Stimulated activated CD4-positive, alpha-beta T cell treated with anti-CD3 and anti-CD28 coated beads, Interleukin-1b, Interleukin-23, amount 100 ng/mL, for 4 hours (primary cell): ENCODE data around the gene PTK6.
"Not testable (repeated sequence)": the region's sequence is repeated elsewhere in the genome, so short reads cannot be mapped to it uniquely, and the experiment has no call there.

Source experiments
- DNase-seq, 2 donors: peaks; one replicate each; pipeline ENCODE4 v3.0.0-alpha.2; 2020; ENCODE audit warnings: low read depth in 2 of 2

The PTK6 gene

DNA sequence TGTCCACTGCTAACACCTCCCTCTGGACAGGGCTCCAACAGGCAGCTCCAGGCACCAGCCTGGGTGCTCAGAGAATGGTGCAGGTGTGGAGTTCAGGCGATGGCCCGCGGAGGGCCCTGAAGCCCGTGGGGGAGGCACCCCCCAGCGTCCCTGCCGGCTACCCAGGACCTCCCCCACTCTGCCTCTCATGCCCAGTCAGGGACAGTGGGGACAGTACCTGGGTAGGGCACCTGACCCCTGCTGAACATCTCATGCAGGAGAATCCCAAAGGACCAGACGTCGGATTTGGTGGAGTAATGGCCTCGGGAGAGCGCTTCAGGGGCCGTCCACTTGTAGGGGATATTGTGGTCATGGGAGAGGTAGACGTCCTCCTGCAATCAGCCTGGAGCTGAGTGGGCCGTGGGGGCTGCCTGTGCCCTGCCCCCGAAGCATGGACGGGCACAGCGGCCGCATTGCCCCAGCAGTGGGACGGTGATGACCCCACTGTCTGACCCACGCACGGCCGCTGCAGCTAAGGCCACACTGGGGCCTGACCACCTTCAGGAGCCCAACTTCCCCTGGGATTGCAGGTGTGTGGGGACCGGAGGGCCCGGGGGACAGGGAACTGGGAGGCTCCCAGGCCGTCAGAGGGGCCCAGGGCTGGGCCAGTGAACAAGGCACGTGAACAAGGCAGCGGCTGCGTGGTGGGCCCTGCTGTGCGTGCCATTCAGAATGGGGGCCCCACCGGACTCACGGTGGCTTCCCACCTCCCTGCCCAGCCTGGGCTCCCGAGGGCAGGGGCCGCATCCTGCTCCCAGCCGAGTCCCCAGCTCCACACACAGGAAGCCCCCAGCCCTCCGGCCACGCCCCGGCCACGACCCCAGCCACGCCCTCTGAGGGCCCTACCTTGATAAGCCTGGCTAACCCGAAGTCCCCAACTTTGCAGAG, 7.1 kb downstream of the PTK6 start:
- no peak for DNase-seq

DNA sequence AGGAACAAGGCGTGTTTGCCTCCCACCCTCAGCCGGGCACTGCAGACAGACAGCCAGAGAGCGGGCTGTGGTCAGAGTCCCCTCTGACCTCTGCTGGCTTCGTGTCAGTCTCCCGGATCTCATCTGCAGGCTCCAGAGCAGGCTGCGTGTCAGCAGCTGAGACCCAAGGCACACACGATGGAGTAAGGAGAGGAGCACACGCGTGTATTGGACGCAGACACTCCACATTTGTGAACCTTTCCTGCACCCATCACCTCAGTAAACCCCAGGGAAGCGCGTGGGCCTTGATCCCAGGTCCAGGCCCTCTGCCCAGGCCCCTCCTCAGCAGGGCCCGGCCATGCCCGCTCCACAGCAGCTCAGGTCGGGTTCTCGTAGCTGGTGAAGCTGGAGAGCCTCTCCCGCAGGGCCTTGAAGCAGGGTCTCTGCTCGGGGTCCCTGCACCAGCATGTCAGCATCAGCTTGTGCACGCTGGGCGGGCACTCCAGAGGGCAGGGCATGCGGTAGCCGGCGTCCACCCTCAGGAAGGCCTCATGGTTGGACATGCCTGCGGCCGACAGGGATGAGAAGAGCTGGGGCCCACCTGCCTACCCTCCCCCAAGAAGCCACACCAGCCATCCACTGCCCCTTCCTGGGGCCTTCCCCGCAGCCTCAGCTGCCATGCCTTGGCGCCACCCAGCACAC, 7.9 kb downstream of the PTK6 start:
- DNase-seq: no peak

DNA sequence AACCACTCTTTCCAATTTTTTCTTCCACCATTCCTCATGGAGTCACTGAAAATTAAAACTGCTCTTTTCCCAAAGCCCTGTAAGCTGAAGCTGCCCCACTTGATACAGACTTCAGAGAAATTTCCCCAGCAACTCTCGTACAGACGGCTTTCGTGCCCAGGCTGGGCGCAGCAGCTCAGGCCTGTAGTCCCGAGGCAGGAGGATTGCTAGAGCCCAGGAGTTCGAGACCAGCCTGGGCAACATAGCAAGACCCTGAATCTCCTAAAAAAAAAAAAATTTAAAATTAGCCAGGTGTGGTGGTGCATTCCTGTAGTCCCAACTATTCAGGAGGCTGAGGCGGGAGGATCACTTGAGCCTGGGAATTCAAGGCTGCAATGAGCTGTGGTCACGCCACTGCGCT, 10.0 kb downstream of the PTK6 start:
- no peak for DNase-seq

DNA sequence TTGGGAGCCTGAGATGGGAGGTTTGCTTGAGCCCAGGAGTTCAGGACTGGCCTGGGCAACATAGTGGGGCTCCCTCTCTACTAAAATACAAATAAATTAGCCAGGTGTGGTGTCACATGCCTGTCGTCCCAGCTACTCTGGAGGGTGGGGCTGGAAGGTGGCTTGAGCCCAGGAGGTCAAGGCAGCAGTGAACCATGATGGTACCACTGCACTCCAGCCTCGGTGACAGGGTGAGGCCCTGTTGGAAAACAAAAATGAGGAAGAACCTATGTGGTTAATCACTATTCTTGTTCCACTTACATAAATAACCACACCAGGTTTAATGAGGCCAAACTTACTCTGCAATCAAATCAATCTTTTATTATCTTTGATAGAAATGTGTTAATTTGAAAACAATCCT, 11.2 kb downstream of the PTK6 start:
- DNase-seq: no peak

DNA sequence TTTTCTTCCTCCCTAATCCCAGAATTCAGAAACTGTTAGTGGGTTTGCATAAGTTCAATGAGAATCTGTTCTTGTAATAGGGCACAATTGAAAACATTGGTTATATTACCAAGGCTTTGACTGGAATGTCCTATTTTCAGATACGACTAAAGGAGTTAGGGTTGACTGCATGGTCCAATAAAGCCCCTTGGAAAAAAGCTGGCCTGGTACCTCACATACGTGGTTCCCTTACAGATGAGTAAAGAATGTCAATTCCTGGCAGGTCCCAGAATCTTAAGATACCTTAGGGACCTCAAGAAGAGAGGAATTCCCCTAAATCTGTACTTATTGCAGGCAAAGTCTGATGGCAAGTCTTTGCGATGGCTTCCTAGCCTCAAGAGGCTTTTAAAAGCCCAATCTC, 12.0 kb downstream of the PTK6 start:
- no peak for DNase-seq

DNA sequence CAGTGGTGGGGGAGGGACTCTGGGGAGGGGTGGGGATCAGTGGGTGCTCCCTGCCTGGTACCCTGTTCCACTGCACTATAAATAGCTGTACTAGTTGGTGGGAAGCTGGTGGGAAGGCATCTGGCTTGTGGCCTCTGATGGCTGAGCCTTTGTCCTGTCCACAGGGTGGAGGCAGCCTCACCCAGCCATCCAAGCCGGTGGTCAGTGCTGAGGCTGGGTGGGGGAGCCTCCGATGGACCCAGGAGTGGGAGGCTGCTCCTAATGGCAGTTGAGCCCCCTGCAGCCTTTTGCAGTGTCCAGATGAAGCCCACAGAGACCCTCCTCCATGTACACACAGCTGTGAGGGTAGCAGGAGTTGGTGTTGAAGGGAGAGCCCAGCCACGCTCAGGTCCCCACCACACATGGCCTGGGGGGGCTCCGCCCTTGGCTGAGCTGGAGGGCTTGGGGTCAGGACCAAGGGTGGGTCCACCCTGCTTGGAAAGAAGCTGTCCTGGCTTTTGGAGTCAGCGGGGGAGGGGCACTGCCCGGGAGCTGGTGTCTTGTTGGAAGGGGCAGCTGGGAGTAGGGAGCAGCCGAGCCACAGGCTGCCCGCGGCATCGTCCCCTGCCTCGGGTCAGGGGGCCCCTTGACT, 14.1 kb downstream of the PTK6 start:
- no peak for DNase-seq

DNA sequence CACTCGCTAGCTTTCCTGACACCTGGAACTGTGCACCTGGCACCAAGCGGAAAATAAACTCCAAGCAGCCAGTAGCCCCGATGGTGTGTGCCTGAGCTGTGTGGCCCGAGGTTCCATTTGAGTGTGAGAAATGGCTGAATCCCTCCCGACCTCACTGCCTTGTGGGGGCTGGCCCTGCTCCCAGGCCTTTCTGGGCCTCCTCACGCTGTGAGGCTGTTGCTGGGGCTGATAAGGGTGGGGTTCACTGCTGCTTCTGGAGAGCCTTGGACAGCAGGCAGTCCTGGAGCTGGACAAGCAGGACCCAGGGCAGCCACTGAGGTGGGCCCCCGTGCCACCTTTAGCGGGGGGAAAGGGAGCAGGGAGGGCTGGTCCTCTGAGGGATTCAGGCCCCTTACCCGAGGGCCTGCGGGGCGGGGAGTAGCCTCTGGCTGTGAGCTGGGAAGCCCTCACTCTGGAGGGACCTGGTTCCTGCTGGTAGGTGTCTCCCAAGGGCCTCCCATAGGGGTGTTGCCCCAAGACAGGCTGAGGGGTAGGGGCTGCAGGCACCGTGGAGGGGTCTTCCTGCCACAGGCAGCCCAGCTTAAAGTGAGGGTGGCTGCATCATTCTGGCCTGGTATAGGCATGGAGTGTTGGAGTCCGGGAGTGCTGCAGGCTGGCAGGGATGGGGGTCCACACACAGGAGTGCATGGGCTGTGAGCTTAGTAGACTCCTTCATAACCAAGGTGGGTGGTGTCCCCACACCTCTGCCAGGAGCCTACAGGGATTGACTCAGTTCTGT, 14.9 kb downstream of the PTK6 start:
- no peak for DNase-seq

DNA sequence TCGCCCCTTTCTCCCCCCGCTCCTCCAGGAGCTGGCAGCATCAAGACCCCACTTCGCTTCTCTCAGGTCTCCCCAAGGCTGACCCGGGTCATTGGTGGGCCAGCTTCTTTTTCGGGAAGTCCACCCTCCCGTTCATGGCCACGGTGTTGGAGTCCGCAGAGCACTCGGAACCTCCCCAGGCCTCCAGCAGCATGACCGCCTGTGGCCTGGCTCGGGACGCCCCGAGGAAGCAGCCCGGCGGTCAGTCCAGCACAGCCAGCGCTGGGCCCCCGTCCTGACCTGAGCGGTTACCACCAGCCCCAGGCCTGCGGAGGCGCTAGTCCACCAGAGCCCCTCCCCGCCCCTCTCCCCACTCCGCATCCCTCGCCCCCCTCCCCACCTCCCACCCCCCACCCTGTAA, 15.6 kb downstream of the PTK6 start:
- no peak for DNase-seq

DNA sequence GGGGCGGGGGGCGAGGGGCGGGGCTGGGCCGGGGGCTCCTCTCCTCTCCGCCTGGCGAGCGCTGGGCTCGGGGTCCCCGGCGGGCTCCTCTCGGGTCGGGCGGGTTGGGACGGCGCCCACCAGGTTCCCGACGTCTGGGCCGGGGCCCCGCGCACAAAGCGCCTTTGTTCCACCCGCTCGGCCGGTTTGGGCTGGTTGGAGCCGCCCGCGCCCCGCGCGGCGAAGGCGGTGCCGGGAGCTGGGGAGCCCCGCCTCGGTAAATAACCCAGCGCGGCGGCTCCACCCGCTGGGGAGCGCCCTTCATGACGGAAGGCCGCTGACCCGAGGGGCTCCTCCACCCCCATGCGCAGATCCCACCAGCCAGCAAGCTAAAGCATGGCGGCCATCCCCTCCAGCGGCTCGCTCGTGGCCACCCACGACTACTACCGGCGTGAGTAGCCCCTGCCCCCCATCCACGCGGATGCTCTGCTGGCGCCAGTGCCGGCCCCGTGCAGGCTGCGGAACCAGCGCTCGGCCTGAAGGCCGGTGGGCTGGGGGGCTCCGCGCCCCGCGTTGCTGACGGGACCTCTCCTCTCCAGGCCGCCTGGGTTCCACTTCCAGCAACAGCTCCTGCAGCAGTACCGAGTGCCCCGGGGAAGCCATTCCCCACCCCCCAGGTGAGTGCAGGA, 16.1 kb downstream of the PTK6 start:
- peak; percentile 52 to 64 for DNase-seq

DNA sequence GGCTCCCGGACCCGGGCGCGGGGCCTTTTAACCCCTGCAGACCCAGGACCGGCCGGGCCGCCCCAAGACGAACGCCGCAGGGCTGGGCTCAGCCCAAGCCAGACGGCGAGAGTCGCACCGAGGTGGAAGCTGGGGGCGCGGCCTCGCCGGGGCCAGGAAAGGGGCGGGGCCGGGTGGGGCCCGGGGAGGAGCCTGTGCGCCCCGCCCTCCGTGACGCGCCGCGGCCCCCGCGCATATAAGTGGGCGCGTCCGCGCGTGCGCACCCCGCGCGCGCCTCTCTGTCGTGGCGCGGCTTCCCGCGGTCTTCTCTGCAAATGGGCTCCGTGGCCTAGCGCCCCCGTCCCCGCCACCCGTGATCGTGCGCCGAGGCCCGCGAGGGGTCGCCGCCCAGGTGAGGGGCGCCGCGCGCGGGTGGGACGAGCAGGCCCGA, 16.7 kb downstream of the PTK6 start, which contains the start of gene PPDPF:
TSS of gene PPDPF (plus strand) at position 262 of the 430 bp plus-strand sequence. CDS start 544 bp downstream, outside the sequence.
- peak; percentile 80 to 88 for DNase-seq

DNA sequence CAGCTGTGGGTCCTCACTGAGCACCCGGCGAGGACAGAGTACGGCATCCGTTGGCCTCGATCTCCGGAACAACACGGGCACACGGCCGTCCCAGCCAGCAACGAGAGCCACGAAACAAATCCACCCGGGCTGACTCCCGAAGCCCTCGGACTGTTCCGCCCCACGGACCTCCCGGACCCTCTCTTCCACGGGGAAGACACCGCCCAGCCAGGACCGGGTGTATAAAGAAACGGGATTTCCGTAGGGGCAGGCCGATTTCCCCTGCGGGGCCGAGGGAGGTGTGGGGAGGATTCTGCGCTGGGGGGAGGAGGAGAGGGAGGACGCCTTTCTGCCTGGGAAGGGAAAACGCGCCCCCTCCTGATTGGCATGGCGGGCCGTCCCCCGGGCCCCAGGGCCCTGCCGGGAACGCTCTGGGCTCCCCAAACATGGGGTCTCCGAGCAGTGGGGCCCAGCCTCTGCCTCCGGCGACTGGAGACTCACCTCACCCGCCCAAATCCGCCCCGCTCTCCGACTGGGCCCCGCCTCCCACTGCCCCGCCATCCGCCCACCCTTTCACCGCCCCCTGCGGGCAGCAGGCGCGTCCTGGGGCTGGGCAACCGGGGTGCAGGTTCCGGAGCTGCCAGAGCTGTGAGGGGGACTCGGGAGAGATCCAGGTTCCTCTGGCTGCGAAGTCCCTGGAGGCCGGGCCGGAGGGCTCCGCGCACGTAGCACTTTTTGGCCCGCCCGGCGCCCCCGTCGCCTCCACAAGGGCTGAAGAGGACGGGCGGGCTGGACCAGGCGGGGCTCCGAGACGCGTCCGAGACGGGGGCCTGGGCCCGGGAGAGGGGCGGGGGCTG, 17.3 kb downstream of the PTK6 start:
- DNase-seq: peak in 1 of 2 donors; percentile 51

DNA sequence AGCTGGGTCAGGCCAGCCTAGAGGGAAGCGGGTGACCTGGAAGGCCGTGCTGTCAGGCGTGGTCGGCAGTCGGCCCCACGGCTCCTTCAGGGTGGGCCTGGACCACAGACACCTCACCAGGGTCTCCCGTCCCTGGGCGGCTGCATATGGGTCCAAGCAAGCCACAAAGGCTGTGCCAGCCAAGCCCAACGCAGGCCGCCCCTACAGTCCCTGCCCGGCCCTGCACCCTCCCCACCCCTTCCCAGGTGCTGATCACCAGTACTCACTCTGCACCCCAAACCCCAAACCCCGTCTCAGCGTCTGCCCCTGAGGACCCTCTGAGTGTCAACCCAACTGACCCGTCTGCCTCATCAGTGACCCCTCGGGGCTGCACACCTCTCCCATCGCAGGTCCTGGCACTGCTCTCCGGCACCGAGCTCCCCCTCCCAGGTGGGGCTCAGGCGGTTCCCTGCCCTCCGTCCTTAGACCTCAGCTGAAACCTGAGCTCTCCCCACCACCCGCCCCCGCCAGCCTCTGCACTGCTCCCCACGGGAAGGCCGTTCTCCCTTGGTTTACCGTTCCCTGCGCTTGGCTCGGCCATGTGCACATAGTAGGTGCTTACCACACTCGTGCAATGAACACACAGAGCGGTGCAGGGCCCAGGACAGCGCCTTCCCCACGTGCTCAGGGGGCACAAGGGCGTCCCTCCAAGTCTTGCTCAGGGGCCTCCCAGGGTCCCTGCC, 18.1 kb downstream of the PTK6 start:
- DNase-seq: no peak

DNA sequence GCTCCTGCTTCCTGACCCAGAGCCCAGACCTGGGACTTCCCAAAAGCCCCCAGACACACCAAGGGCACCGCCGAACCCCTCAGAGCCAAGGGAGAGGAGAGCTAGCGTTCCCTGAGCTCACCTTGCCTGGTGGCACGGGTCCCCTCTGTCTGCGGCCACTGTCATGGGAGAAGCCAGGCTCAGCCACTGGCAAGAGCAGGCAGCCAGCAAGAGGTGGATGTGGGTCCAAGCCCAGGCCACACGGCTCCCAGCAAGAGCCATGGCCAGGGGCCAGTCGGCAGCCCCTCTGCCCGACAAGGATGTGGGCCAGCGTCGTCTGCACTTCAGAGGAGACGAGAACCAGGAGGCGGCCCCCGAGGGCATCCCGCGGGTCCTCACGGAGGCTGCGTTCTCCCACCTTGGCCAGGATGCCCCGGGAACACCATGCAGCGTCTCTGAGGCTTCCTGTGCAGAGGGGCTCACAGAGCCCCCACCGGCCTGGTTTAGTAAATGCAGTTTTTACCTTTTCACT, 18.8 kb downstream of the PTK6 start:
- no peak for DNase-seq

DNA sequence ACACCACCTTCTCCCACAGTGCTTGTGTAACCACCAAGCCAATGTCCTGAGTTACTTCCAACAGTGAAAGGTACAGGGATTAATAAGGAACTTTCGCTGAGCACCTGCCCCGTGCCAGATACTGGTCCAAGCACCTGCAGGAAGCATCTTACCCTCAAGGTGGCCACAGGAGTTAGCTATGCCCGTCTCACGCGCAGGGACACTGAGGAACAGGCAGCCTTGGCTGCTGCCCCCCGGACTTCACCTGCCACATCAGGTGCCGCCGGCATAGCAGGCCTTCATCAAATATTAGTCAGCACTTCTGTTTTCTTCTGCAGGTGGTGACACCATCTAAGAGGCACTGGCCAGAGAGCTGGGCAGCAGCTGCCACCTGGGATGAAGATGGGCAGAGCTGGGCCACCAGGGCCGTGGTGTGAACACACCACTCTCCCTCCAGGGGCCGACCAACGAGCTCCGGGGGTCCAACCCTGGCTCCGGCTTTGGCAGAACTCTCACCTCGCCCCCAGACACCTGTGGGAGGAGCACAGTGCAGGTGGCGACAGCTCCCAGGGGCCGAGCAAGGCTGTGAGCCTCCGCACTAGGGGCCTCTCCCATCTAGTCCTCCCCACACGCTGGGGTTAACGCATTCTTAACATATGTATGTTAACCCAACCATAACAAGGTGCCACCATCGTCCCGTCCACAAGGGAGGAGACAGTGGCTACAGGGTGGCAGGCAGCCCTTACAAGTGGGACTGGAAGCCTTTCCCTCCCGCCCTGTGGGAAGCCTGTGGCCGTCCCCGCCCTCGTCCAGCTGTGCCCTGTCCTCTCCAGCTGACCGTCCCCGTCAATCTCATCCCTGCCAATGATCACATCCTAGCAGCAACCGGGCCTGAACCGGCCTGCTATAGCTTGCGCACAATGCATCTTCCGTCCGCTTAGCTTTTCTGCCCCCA, 19.5 kb downstream of the PTK6 start:
- DNase-seq: no peak

DNA sequence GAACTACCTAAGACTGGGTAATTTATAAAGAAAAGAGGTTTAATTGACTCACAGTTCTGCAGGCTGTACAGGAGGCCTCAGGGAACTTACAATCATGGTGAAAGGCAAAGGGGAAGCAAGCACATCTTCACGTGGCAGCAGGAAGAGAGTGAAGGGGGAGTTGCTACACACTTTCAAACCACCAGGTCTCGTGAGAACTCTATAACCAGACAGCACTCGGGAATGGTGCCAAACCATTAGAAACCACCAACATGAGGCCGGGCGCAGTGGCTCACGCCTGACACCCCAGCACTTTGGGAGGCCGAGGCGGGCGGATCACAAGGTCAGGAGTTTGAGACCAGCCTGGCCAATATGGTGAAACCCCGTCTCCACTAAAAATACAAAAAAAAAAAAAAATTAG, 22.7 kb downstream of the PTK6 start:
- DNase-seq: not testable (repeated sequence)

DNA sequence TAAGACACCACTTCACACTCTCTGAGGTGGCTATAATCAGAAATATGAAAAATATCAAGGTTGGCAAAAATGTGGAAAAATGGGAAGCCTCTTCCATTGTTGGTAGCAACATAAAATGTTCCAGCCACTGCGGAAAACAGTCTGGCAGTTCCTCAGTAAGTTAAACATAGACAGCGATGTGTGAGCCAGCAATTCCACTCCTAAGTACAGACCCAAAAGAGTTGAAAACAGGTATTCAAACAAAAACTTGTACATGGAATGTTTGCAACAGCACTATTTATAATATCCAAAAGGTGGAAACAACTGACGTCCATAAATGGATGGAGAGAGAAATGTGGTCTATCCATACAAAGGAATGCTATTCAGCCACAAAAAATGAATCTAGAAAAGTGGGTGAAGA, 24.0 kb downstream of the PTK6 start:
- no peak for DNase-seq

DNA sequence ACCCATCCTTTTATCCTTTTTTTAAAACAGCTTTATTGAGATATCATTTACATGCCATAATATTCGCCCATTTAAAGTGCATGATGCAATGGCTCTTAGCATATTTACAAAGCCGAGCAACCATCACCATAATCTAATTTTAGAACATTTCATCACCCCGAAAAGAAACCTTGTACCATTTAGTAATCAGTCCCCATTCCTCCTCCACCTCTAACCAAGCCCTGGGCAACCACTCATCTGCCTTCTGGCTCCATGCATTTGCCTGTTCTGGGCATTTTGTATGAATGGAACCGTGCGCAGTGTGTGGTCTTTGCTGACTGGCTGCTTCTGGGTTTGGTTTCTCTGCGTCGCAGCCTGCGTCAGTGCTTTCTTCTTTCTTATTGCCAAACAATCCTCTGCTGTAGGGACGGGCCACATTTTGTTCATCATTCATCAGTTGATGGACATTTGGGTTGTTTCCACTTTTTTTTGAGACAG, 28.1 kb downstream of the PTK6 start:
- no peak for DNase-seq
